GM19239 (cell line): ENCODE results near the gene IGSF9.

Experiments used
- DNase-seq: peaks from one replicate; pipeline ENCODE4 v3.0.0; 2011; ENCODE audit warnings: low spot score; ENCODE audit not compliant: insufficient read length
- FAIRE-seq: peaks from 2 replicates; lab custom pipeline; 2011; peaks lifted over from hg19 to GRCh38; lab: Jason Lieb, UNC

Gene IGSF9

GRCh38 chr1:159947942-159948341 lies 2.5 kb upstream of the IGSF9 start:
- FAIRE-seq, result no peak
- no peak for DNase-seq

GRCh38 chr1:159946242-159947187 lies 1.1 kb upstream of the IGSF9 start:
- FAIRE-seq (no peak), DNase-seq (no peak)

GRCh38 chr1:159944623-159945455 lies 574 bp downstream of the IGSF9 start:
- FAIRE-seq (no peak), DNase-seq (no peak)

GRCh38 chr1:159943908-159944622 lies 1.3 kb downstream of the IGSF9 start:
- FAIRE-seq (no peak), DNase-seq (no peak)

- DNase-seq (no peak), FAIRE-seq (no peak)
These were observed 2.2 kb downstream of the IGSF9 start for GRCh38 chr1:159943278-159943640.

GRCh38 chr1:159942632-159943277 lies 2.7 kb downstream of the IGSF9 start:
- DNase-seq (no peak), FAIRE-seq (no peak)

- DNase-seq, result no peak
- FAIRE-seq, result no peak
These were observed 3.5 kb downstream of the IGSF9 start for GRCh38 chr1:159941591-159942560.

GRCh38 chr1:159941141-159941540 lies 4.3 kb downstream of the IGSF9 start:
- FAIRE-seq, result no peak
- DNase-seq, result no peak

GRCh38 chr1:159940006-159940620 lies 5.3 kb downstream of the IGSF9 start:
- FAIRE-seq, result no peak
- DNase-seq, result no peak

- FAIRE-seq, result no peak
- DNase-seq, result no peak
These were observed 5.8 kb downstream of the IGSF9 start for GRCh38 chr1:159939678-159940002.

GRCh38 chr1:159938905-159939677 lies 6.3 kb downstream of the IGSF9 start:
- no peak for FAIRE-seq
- DNase-seq, result no peak

- FAIRE-seq, result no peak
- no peak for DNase-seq
These were observed 7.1 kb downstream of the IGSF9 start for GRCh38 chr1:159938211-159938852.

- DNase-seq, result no peak
These were observed 8.2 kb downstream of the IGSF9 start for GRCh38 chr1:159937054-159937750.

GRCh38 chr1:159936273-159936904 lies 9.0 kb downstream of the IGSF9 start:
- DNase-seq (peak; percentile 85), FAIRE-seq (peak; percentile 92)

More at GRCh38 chr1:159937054-159937750, 8.2 kb downstream of the IGSF9 start:
- FAIRE-seq, result no peak

GRCh38 chr1:159935719-159936272 lies 9.6 kb downstream of the IGSF9 start:
- no peak for FAIRE-seq
- DNase-seq, result no peak

- FAIRE-seq, result no peak
- DNase-seq, result no peak
These were observed 10.1 kb downstream of the IGSF9 start for GRCh38 chr1:159935305-159935704.
